Fibroblast of upper back skin (primary cell): ENCODE measurements around the gene ACTL8.

Experiments
- DNase-seq: peaks from one replicate; pipeline ENCODE4 v3.0.0-alpha.2; 2013

Gene ACTL8

GRCh38 chr1:17810668-17811067 lies 55.5 kb downstream of the ACTL8 start:
- DNase-seq: no peak

GRCh38 chr1:17816511-17816910 lies 61.4 kb downstream of the ACTL8 start:
- no peak for DNase-seq

GRCh38 chr1:17819129-17819802 lies 64.1 kb downstream of the ACTL8 start:
- DNase-seq: no peak

GRCh38 chr1:17820198-17820597 lies 65.1 kb downstream of the ACTL8 start:
- DNase-seq: no peak

- DNase-seq: no peak
Observed at GRCh38 chr1:17822741-17823426, 67.8 kb downstream of the ACTL8 start.

- peak; percentile 3 for DNase-seq
Observed at GRCh38 chr1:17825273-17826164, 70.4 kb downstream of the ACTL8 start.

GRCh38 chr1:17826165-17826488 lies 71.0 kb downstream of the ACTL8 start:
- peak; percentile 25 for DNase-seq

- no peak for DNase-seq
Observed at GRCh38 chr1:17828991-17829390, 73.9 kb downstream of the ACTL8 start.

- no peak for DNase-seq
Observed at GRCh38 chr1:17829579-17829978, 74.4 kb downstream of the ACTL8 start.

- DNase-seq: peak; percentile 67
Observed at GRCh38 chr1:17831597-17831996, 76.5 kb downstream of the ACTL8 start.

- DNase-seq: no peak
Observed at GRCh38 chr1:17833661-17834501, 78.7 kb downstream of the ACTL8 start.

GRCh38 chr1:17834561-17835100 lies 79.5 kb downstream of the ACTL8 start:
- DNase-seq: no peak

GRCh38 chr1:17837233-17838030 lies 82.3 kb downstream of the ACTL8 start:
- no peak for DNase-seq

GRCh38 chr1:17839641-17840196 lies 84.6 kb downstream of the ACTL8 start:
- DNase-seq: no peak

GRCh38 chr1:17841944-17842343 lies 86.8 kb downstream of the ACTL8 start:
- DNase-seq: no peak

- no peak for DNase-seq
Observed at GRCh38 chr1:17842686-17843085, 87.6 kb downstream of the ACTL8 start.

GRCh38 chr1:17844185-17844826 lies 89.2 kb downstream of the ACTL8 start:
- peak; percentile 5 for DNase-seq

- no peak for DNase-seq
Observed at GRCh38 chr1:17845583-17845982, 90.5 kb downstream of the ACTL8 start.

- no peak for DNase-seq
Observed at GRCh38 chr1:17846341-17846740, 91.2 kb downstream of the ACTL8 start.

GRCh38 chr1:17847111-17847510 lies 92.0 kb downstream of the ACTL8 start:
- no peak for DNase-seq

- DNase-seq: no peak
Observed at GRCh38 chr1:17849216-17849615, 94.1 kb downstream of the ACTL8 start.
